H1 (cell line): ENCODE data around the gene RFX5. TPM values are rescaled to one million over a fixed set of nuclear protein-coding genes. Genes with fewer than 3 reads are reported as not detected.

Source experiments
- FOSL1 ChIP-seq: IDR thresholded peaks from 2 replicates; pipeline ENCODE4 v1.6.1; 2011; ENCODE audit warnings: mild to moderate bottlenecking, low read depth, low read length, moderate library complexity; ENCODE audit not compliant: insufficient read depth
- KDM1A ChIP-seq: fragments of 200-600, 300-600 bp; sonication (generic); IDR thresholded peaks from 2 replicates; pipeline ENCODE4 v1.7.1; 2016; ENCODE audit warnings: mild to moderate bottlenecking, low read length, borderline replicate concordance
- RBBP5 ChIP-seq: IDR thresholded peaks from 2 replicates; pipeline ENCODE4 v1.7.1; 2012; ENCODE audit warnings: low read depth, mild to moderate bottlenecking, inconsistent platforms, low read length, moderate library complexity, borderline replicate concordance
- SIN3A ChIP-seq, 2 experiments: IDR thresholded peaks in 1 of 2; conservative IDR thresholded peaks in 1 of 2; 2 replicates each; pipeline ENCODE4 v1.6.1; 2011 to 2012; ENCODE audit warnings: low read length in 2 of 2, improper control_type of control experiment in 1 of 2, low read depth in 1 of 2, mild to moderate bottlenecking in 1 of 2
- polyA plus RNA-seq, 7 experiments: library from polyadenylated mRNA; depleted of rRNA in 3 of 7; stranded (reverse) in 5 of 7; unstranded in 2 of 7; fragments of >200 nt in 5 of 7; fragments of 200-250 nt in 2 of 7; gene quantifications; 1 replicate in 5 of 7; 2 replicates in 1 of 7; 4 replicates in 1 of 7; pipeline versions ENCODE4 v1.2.1 to v1.2.3, GENCODE V29; 2011 to 2013; ENCODE audit warnings: missing spikeins in 2 of 7, mixed read lengths in 2 of 7
- total RNA-seq: library from RNA; stranded (reverse); fragmentation: NEBNext Ultra II Directional; extraction: Animal tissue kit (Norgen Biotek cat#: 25700); gene quantifications from 2 replicates; pipeline ENCODE4 v1.2.1, GENCODE V29; 2021

Gene RFX5
- total and polyA plus RNA-seq, 2 of the 8 experiments (the other 6 are each of a cell fraction or from before 2014, with no cell fraction given) = 27.8 to 59.7 TPM

GRCh38 chr1:151372058-151372934 is 25.2 kb upstream of the RFX5 start, which contains the start of gene SELENBP1 (continued):
- TF ChIP-seq FOSL1 (no peak), KDM1A (peak; percentile 24; the same call in 1 of the 2 replicates), SIN3A (conservative IDR thresholded peaks at IDR 0.05 in 1 of 2, IDR thresholded peaks at IDR 0.05 in 1 of 2; ENCODE audit: low read depth in 1 of 2, low read length in 2 of 2) (no peak), RBBP5 (peak; percentile 76; the same call in 1 of the 2 replicates)
